ENCODE data around the gene PIBF1. TPM values are rescaled to one million over a fixed set of nuclear protein-coding genes. Genes with fewer than 3 reads are reported as not detected.
"Not testable (repeated sequence)": the region's sequence is repeated elsewhere in the genome, so short reads cannot be mapped to it uniquely, and the experiment has no call there.

PIBF1 gene
- total RNA-seq, 2 donors from 2014 or later = 11.5 to 18.3 TPM

- no peak for TF ChIP-seq CTCF (IDR thresholded peaks at IDR 0.05)
- Histone ChIP-seq H3K27ac (no peak overlapping the region), H3K4me1 (ENCODE audit: control insufficient read depth in 1 of 2, low read depth in 2 of 2) (no peaks in the 10 kb centered on the region), H3K9me3 (no peaks in the 10 kb centered on the region), H3K4me3 (no peak overlapping the region), H3K36me3 (peaks cover 4% of the 10 kb centered on the region), H3K27me3 (replicated peaks; ENCODE audit: insufficient read depth) (no peaks in the 10 kb centered on the region)
- DNase-seq (ENCODE audit: low spot score) (no peak), ATAC-seq (ENCODE audit: insufficient number of reproducible peaks, low FRiP score, low read depth) (no peak)
Measured at GRCh38 chr13:72911981-72912380, 130.0 kb downstream of the PIBF1 start.

GRCh38 chr13:72920097-72920496 is 138.2 kb downstream of the PIBF1 start:
- Histone ChIP-seq H3K27ac (peak overlapping the region; percentile 77 to 82), H3K4me3 (peak overlapping the region; percentile 2), H3K27me3 (replicated peaks; ENCODE audit: insufficient read depth) (no peaks in the 10 kb centered on the region), H3K9me3 (no peaks in the 10 kb centered on the region), H3K36me3 (no peaks in the 10 kb centered on the region), H3K4me1 (ENCODE audit: control insufficient read depth in 1 of 2, low read depth in 2 of 2) (peaks cover 12 to 29% of the 10 kb centered on the region in 2 donors)
- no peak for TF ChIP-seq CTCF (IDR thresholded peaks at IDR 0.05)
- ATAC-seq (ENCODE audit: insufficient number of reproducible peaks, low FRiP score, low read depth) = peak; percentile 81
- DNase-seq (ENCODE audit: low spot score) = no peak

DNA sequence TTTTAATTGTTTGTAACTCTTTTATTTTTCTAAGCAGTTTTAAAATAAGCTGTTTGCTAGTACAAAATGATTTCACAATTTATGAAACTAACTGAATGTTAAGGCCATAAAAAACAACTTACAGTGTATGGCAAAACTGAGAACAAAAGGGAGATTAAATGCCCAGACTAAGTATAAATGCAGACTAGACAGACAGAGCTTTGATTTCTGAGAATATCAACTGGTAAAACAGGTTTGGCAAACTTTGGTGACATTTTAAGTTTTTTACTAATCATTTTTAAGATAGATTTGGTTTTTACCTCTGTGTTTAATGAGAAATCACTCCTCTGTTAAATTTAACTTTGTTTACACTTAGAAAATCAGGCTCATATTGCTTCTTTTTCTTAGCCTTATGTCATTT is 149.4 kb downstream of the PIBF1 start:
- ATAC-seq (ENCODE audit: insufficient number of reproducible peaks, low FRiP score, low read depth) (no peak), DNase-seq (ENCODE audit: low spot score) (no peak)
- peak overlapping the region; percentile 28 for H3K4me3 ChIP-seq
- H3K4me1 ChIP-seq (ENCODE audit: control insufficient read depth in 1 of 2, low read depth in 2 of 2) = peaks cover 0 to 5% of the 10 kb centered on the region in 2 donors
- peaks cover 3% of the 10 kb centered on the region for H3K36me3 ChIP-seq
- peak overlapping the region in 1 of 2 donors; percentile 53 for H3K27ac ChIP-seq
- TF ChIP-seq CTCF (IDR thresholded peaks at IDR 0.05) = no peak
- no peaks in the 10 kb centered on the region for H3K9me3 ChIP-seq
- no peaks in the 10 kb centered on the region for H3K27me3 ChIP-seq (replicated peaks; ENCODE audit: insufficient read depth)

- Histone ChIP-seq H3K27ac (no peak overlapping the region), H3K27me3 (replicated peaks; ENCODE audit: insufficient read depth) (no peaks in the 10 kb centered on the region), H3K36me3 (peaks cover 3% of the 10 kb centered on the region), H3K4me3 (no peak overlapping the region), H3K9me3 (no peaks in the 10 kb centered on the region), H3K4me1 (ENCODE audit: control insufficient read depth in 1 of 2, low read depth in 2 of 2) (peaks cover 0 to 5% of the 10 kb centered on the region in 2 donors)
- no peak for TF ChIP-seq CTCF (IDR thresholded peaks at IDR 0.05)
- ATAC-seq (ENCODE audit: insufficient number of reproducible peaks, low FRiP score, low read depth) (no peak), DNase-seq (ENCODE audit: low spot score) (no peak)
Measured at GRCh38 chr13:72932250-72932649, 150.3 kb downstream of the PIBF1 start.

DNA sequence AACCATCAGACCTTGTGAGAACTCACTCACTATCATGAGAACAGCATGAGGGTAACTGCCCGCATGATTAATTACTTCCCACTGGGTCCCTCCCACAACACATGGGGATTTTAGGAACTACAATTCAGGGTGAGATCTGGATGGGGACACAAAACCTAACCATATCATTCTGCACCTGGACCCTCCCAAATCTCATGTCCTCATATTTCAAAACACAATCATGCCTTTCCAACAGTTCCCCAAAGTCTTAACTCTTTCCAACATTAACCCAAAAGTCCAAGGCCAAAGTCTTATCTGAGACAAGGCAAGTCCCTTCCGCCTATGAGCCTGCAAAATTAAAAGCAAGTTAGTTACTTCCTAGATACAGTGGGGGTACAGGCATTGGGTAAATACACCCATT is 164.3 kb downstream of the PIBF1 start:
- DNase-seq (ENCODE audit: low spot score); H3K4me1 ChIP-seq (ENCODE audit: control insufficient read depth in 1 of 2, low read depth in 2 of 2); H3K4me3 ChIP-seq; ATAC-seq (ENCODE audit: insufficient number of reproducible peaks, low FRiP score, low read depth); H3K27ac ChIP-seq; H3K9me3 ChIP-seq; H3K36me3 ChIP-seq; H3K27me3 ChIP-seq (replicated peaks; ENCODE audit: insufficient read depth): not testable (repeated sequence)

GRCh38 chr13:72952529-72953141 is 170.7 kb downstream of the PIBF1 start:
- no peak overlapping the region for H3K27ac ChIP-seq
- H3K4me3 ChIP-seq = no peak overlapping the region
- no peaks in the 10 kb centered on the region for H3K9me3 ChIP-seq
- no peak for ATAC-seq (ENCODE audit: insufficient number of reproducible peaks, low FRiP score, low read depth)
- H3K27me3 ChIP-seq (replicated peaks; ENCODE audit: insufficient read depth) = no peaks in the 10 kb centered on the region
- TF ChIP-seq CTCF (IDR thresholded peaks at IDR 0.05) = no peak
- DNase-seq (ENCODE audit: low spot score) = no peak
- H3K36me3 ChIP-seq = no peaks in the 10 kb centered on the region
- H3K4me1 ChIP-seq (ENCODE audit: control insufficient read depth in 1 of 2, low read depth in 2 of 2) = no peaks in the 10 kb centered on the region

Measured in thoracic aorta (tissue), 2 donors.